ENCODE data around the gene ALG14. TPM values are rescaled to one million over a fixed set of nuclear protein-coding genes. Genes with fewer than 3 reads are reported as not detected.

Gene ALG14
- total RNA-seq, 4 donors from 2014 or later = 1.9 to 3.3 (median 2.6) TPM; not detected in 1

DNA sequence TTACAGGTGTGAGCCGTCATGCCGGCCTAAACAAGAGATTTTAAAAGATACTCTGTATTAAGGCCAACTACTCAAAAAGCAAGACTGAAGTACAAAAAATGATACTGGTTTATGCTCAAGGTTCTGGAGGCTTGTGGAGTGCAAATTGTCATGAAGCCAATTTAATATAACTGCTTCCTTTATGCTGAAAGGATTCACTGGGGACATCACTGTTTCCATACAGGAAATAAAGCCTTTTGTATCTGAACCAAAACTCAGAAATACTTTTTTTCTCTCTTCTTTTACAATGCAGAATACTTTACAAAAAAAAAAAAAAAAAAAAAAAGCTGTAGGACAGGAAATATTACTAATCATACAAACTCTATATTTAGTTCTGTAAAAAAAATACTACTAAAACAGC lies 90.4 kb downstream of the ALG14 start:
- TF ChIP-seq, protein P1, sequence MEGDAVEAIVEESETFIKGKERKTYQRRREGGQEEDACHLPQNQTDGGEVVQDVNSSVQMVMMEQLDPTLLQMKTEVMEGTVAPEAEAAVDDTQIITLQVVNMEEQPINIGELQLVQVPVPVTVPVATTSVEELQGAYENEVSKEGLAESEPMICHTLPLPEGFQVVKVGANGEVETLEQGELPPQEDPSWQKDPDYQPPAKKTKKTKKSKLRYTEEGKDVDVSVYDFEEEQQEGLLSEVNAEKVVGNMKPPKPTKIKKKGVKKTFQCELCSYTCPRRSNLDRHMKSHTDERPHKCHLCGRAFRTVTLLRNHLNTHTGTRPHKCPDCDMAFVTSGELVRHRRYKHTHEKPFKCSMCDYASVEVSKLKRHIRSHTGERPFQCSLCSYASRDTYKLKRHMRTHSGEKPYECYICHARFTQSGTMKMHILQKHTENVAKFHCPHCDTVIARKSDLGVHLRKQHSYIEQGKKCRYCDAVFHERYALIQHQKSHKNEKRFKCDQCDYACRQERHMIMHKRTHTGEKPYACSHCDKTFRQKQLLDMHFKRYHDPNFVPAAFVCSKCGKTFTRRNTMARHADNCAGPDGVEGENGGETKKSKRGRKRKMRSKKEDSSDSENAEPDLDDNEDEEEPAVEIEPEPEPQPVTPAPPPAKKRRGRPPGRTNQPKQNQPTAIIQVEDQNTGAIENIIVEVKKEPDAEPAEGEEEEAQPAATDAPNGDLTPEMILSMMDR (IDR thresholded peaks at IDR 0.05) = no peak
- no peak for TF ChIP-seq POLR2A (IDR thresholded peaks at IDR 0.05)
- Histone ChIP-seq H3K4me1 (peaks cover 0 to 11% (median 0%) of the 10 kb centered on the region in 4 donors), H3K36me3 (no peaks in the 10 kb centered on the region), H3K27ac (peak overlapping the region in 1 of 4 donors; percentile 22), H3K4me3 (no peak overlapping the region), H3K27me3 (no peaks in the 10 kb centered on the region), H3K9me3 (no peaks in the 10 kb centered on the region)
- DNase-seq = no peak

DNA sequence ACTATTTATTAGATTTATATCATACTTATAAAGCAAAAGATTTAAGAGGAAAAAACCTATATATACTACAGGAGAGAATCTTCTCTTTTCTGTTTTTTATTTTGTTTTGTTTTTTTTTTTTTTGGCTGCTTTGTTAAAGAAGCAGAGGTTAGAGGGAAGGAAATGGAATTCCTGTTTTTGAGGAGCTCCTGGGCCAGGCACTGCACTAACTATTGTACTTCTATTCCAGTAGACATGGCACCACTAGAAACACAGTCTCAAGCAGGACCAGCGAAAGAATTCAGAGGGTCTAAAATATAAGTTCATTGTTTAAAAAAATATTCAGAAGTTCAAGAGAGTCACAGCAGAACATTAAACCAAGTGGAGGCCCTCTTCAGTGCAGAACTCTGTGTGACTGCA lies 91.2 kb downstream of the ALG14 start:
- no peak overlapping the region for H3K4me3 ChIP-seq
- H3K9me3 ChIP-seq = no peaks in the 10 kb centered on the region
- H3K27me3 ChIP-seq = no peaks in the 10 kb centered on the region
- DNase-seq = no peak
- TF ChIP-seq, protein P1 (IDR thresholded peaks at IDR 0.05) = no peak
- TF ChIP-seq POLR2A (IDR thresholded peaks at IDR 0.05) = no peak
- H3K27ac ChIP-seq = no peak overlapping the region
- H3K4me1 ChIP-seq = peaks cover 0 to 11% (median 0%) of the 10 kb centered on the region in 4 donors
- H3K36me3 ChIP-seq = no peaks in the 10 kb centered on the region

DNA sequence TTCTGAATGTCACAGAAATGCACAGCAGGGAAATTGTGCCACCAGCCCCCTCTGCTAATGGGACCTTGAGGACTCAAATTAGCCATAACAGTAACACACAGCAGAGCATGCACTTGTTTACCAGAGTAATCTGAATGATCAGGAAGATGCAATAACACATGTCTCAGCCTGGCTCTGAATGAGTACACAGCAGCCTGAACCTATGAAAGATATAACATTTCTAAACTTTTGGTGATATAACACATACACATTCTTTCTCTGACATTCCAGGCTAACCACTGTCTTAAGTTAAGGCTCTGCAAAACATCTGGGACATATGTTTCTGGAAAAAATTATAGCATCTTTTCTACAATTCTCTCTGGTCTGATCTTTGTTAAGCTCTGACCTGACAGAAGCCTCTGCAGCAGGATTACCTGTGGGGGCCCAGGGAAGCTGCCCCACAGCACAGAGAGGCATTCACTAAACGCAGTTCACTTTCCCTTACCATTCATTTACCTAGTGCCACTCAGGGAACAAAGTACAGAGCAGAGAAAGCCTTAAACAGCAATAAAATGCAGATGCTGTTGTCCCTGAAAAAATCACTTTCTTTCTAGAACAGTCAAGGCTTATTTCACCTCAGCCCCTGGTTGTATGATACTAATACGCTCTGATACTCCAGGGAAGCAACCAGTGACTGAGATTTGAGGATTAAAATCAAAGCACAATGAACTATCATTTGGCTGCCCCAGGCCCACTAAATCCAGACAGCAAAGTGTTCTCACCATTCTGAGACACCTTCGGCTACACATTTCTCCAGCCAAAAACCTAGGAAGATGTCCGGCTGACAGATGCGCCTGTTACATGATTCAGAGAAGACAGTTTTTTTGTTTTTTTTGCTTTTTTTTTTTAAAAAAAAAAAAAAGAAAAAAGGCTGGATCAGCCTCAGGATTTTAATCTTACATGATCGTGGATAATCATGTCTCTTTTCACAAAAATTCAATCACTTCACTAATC lies 91.9 kb downstream of the ALG14 start:
- H3K4me3 ChIP-seq = no peak overlapping the region
- no peaks in the 10 kb centered on the region for H3K36me3 ChIP-seq
- no peak for TF ChIP-seq POLR2A (IDR thresholded peaks at IDR 0.05)
- TF ChIP-seq, protein P1 (IDR thresholded peaks at IDR 0.05) = no peak
- peaks cover 0 to 11% (median 0%) of the 10 kb centered on the region in 4 donors for H3K4me1 ChIP-seq
- DNase-seq = no peak
- H3K27me3 ChIP-seq = no peaks in the 10 kb centered on the region
- no peaks in the 10 kb centered on the region for H3K9me3 ChIP-seq
- H3K27ac ChIP-seq = peak overlapping the region in 3 of 4 donors; percentile 34 to 55 (median 42)

DNA sequence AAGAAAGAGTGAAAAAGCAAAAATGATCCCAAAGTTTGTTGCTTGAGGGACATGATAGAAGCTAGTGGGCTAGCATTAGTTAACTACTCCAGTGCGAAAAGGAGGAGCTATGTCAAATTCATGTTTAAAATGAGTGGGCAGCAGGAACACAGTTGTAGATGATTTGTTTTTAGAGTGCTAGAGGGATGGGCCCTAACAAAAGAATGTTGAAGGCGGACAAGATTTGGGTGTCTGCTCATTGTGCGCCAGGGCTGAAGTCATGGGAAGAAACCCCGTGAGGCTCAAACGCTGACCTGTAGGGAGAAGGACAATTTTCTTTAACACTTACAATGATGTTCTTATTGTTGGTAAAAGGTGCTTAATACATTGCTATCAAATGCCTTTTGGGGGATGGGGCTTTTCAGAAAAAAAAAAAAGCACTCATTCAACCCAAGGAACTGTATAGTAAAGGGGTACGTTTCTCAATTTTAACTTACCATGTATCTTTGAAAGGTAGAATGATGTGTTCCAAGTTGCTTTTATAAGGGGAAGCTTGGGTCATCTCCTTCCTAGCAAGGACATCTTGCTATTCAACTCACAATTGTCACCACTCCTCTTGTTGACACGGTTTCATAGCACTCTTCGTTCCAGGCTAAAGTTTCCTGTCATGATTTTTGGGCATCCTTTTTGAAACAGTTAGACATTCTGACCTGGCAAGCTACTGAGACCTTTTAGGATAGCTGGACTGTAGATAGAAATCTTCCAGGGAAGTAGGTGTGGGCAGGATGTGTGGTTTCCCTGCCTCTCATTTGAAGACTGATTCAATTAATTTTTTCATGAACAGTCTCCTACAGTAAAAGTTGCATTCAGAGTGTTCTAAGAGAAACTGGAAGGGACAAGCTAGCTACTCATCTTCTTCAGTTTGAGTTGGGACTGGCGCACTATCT lies 92.8 kb downstream of the ALG14 start:
- no peaks in the 10 kb centered on the region for H3K27me3 ChIP-seq
- no peak for DNase-seq
- H3K4me1 ChIP-seq = peaks cover 0 to 11% (median 0%) of the 10 kb centered on the region in 4 donors
- no peaks in the 10 kb centered on the region for H3K9me3 ChIP-seq
- H3K36me3 ChIP-seq = no peaks in the 10 kb centered on the region
- H3K4me3 ChIP-seq = no peak overlapping the region
- TF ChIP-seq, protein P1 (IDR thresholded peaks at IDR 0.05) = no peak
- TF ChIP-seq POLR2A (IDR thresholded peaks at IDR 0.05) = no peak
- H3K27ac ChIP-seq = peak overlapping the region in 2 of 4 donors; percentile 42 to 55

DNA sequence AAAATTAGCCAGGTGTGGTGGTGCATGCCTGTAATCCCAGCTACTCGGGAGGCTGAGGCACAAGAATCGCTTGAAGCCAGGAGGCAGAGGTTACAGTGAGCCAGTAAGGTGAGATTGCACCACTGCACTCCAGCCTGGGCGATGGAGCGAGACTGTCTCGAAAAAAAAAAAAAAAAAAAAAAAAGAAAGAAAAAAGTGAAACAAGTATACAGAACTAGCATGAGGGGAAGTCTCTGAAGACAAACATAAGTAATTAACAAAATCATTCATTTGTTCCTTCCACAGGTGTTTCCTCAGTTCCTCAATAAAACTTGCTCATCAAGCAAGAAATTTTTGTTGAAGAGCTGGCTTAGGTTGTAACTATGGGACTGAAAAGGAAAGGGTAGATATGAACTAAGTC lies 93.6 kb downstream of the ALG14 start:
- H3K36me3 ChIP-seq = no peaks in the 10 kb centered on the region
- TF ChIP-seq POLR2A (IDR thresholded peaks at IDR 0.05) = no peak
- TF ChIP-seq, protein P1 (IDR thresholded peaks at IDR 0.05) = no peak
- DNase-seq = no peak
- H3K4me1 ChIP-seq = peaks cover 0 to 11% (median 0%) of the 10 kb centered on the region in 4 donors
- no peak overlapping the region for H3K4me3 ChIP-seq
- H3K9me3 ChIP-seq = no peaks in the 10 kb centered on the region
- no peaks in the 10 kb centered on the region for H3K27me3 ChIP-seq
- no peak overlapping the region for H3K27ac ChIP-seq

Measured in Peyer's patch (tissue), 4 donors.